Memory B cell (primary cell): Measurements from ENCODE around the gene MGAM2.

Source experiments
- ATAC-seq: fragments of 150-1000 bp; cut with Tn5 transposase; 2 replicates; pipeline ENCODE4 v1.10.0; 2021; ENCODE audit warnings: low read depth, mild to moderate bottlenecking, moderate library complexity
- DNase-seq, 2 donors: peaks; one replicate each; pipeline ENCODE4 v3.0.0; 2022; ENCODE audit warnings: low spot score in 2 of 2
- H3K27ac Mint-ChIP-seq: one replicate; pipeline ENCODE4 v1.8.0; 2022; ENCODE audit warnings: mild to moderate bottlenecking, moderate library complexity, mixed read lengths
- H3K27me3 Mint-ChIP-seq: one replicate; pipeline ENCODE4 v1.8.0; 2022; ENCODE audit warnings: mixed read lengths
- H3K36me3 Mint-ChIP-seq: one replicate; pipeline ENCODE4 v1.8.0; 2022; ENCODE audit warnings: mild to moderate bottlenecking, mixed read lengths
- H3K4me1 Mint-ChIP-seq: one replicate; pipeline ENCODE4 v1.8.0; 2022; ENCODE audit warnings: mixed read lengths
- H3K4me3 Mint-ChIP-seq: one replicate; pipeline ENCODE4 v1.8.0; 2022; ENCODE audit warnings: mild to moderate bottlenecking, moderate library complexity, mixed read lengths
- H3K9me3 Mint-ChIP-seq: one replicate; pipeline ENCODE4 v1.8.0; 2022; ENCODE audit warnings: mixed read lengths

MGAM2 gene

DNA sequence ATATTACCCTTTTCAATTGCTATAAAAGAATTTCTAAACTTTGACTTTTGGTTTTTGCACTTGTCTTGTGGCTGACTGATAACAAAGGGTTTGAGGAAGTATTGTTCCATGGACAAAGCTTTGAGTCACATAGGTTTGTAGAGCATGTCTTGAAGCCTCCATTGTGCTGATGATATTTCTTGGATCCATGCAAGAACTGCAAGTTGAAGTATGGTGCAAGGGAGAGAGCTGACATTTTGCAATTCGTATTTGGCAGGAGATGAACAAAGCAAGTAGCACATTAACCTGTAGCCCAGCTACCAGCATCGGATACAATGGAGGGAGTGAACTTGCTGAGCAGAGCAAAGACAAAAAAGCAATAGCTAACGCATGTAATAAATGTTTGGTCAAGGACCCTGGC lies 23.4 kb downstream of the MGAM2 start:
- H3K4me3 Mint-ChIP-seq: no peak overlapping the region
- H3K27me3 Mint-ChIP-seq: peaks cover 2% of the 10 kb centered on the region
- no peak overlapping the region for H3K27ac Mint-ChIP-seq
- peaks cover 1% of the 10 kb centered on the region for H3K9me3 Mint-ChIP-seq
- no peak for DNase-seq
- no peaks in the 10 kb centered on the region for H3K4me1 Mint-ChIP-seq
- ATAC-seq: no peak
- no peaks in the 10 kb centered on the region for H3K36me3 Mint-ChIP-seq

DNA sequence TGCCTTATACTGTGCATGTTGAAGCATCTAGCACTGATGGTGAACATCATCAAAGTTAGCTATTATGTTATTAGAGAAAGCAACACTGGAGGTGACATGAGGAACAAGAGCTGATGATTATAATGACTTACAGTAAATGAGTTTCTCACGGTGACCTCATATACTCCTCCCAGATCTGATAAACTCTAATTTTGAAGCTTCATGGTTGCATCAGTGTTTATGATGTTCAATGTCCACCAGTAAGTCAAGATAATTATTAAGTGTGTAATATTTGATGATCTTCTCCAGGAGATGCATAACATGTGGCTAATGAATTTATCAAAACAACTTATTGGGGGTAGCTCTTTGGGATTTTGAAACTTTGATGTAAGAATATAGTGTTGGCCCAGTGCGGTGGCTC lies 27.5 kb downstream of the MGAM2 start:
- DNase-seq (no peak), ATAC-seq (no peak)
- Mint-ChIP-seq H3K4me1 (no peaks in the 10 kb centered on the region), H3K36me3 (no peaks in the 10 kb centered on the region), H3K27me3 (no peaks in the 10 kb centered on the region), H3K9me3 (peaks cover 3% of the 10 kb centered on the region), H3K4me3 (no peak overlapping the region), H3K27ac (no peak overlapping the region)

DNA sequence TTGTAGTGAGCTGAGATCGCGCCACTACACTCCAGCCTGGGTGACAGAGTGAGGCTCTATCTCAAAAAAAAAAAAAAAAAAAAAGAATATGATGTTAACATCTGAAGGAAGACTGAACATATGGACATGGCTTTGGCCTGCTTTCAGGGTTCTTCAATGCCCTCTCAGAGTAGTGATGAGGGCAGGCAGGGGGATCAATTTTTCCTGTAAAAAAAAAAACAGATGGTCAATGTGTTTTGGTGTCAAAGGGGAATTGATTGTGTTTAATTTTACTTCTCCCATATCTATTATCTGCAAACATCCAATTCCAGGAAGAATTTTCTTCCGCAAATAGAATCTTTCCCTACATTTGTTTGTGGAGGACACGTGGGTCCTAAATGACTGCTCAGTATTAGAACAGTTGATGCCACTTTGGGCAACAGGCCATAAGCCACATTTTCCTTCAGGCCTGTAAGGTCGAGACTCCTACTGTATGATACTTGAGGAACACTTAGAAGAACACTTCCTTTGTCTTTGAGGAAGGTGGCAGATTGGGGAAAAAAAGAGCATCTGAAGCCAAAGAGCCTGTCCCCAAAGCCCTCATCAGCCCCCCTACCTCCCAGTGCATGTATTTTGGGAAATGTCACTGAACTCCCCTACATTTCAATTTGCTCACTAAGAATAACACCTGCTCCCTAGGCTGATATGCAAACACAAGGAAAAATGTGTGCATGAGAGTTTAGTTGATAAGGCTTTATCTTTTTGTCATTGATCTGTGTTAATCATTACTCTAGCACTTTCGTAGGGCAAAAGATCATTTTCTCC lies 28.3 kb downstream of the MGAM2 start:
- Mint-ChIP-seq H3K4me3 (no peak overlapping the region), H3K4me1 (no peaks in the 10 kb centered on the region), H3K27me3 (no peaks in the 10 kb centered on the region), H3K36me3 (no peaks in the 10 kb centered on the region), H3K9me3 (peaks cover 3% of the 10 kb centered on the region), H3K27ac (no peak overlapping the region)
- ATAC-seq (no peak), DNase-seq (no peak)

DNA sequence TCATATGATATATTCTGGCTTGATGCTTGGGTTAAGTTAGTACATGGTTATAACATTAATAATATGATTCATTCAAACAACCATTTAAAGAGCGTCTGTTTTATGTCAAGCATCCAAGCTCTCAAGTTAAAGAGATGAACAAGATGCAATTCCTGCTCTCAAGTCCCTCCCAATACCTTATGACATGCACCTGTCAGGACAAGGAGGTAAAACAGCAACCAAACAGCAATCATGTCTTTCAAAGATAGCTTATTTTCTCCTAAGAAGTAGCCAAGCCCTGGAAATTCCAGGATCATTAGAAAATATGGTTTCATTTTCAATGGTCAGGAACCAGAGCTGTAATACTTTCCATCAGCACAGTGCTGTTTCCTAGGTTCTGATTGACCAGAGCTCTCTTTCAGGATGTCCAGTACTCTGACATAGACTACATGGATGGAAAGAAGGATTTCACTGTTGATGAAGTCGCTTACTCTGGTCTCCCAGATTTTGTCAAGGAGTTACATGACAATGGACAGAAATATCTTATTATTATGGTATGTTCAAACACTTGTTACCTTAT lies 29.0 kb downstream of the MGAM2 start:
- no peaks in the 10 kb centered on the region for H3K27me3 Mint-ChIP-seq
- H3K4me1 Mint-ChIP-seq: no peaks in the 10 kb centered on the region
- H3K36me3 Mint-ChIP-seq: no peaks in the 10 kb centered on the region
- ATAC-seq (no peak), DNase-seq (no peak)
- H3K4me3 Mint-ChIP-seq: no peak overlapping the region
- H3K9me3 Mint-ChIP-seq: peaks cover 3% of the 10 kb centered on the region
- no peak overlapping the region for H3K27ac Mint-ChIP-seq

DNA sequence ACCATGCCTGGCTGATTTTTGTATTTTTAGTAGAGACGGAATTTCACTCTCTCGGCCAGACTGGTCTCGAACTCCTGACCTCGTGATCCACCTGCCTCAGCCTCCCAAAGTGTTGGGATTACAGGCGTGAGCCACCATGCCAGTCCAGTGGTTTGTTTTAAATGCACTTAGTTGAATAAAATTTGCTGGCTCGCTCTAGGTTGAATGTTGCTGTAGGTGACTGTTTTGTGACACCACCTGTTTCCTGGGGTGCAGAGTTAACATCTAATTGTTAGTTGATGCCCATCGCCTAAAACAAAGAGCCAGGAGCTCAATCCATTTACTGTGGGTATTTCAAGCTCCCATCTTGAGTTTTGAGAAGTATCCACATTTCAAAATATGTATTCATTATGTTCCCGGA lies 31.2 kb downstream of the MGAM2 start:
- no peak for DNase-seq
- Mint-ChIP-seq H3K27ac (no peak overlapping the region), H3K9me3 (peaks cover 3% of the 10 kb centered on the region), H3K27me3 (no peaks in the 10 kb centered on the region), H3K36me3 (no peaks in the 10 kb centered on the region), H3K4me1 (no peaks in the 10 kb centered on the region), H3K4me3 (no peak overlapping the region)
- ATAC-seq: no peak

DNA sequence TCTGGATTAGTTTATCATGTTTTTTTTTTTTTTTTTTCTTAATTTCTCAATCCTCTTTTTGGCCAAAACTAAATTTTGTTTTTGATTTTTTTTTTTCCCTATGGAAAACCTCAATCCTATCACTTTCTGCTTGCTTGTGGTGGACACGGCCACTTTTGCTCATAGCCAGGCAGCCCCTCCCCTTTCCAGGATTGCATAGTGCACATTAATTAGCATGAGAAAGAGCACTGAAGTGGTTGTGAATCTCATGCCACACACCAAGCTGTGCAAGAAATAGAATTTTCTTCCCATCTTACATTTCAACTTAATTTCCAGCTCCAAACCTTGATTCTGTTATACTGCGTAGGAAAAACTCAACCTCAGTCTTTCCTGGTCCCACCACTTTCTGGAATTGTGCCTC lies 34.6 kb downstream of the MGAM2 start:
- no peaks in the 10 kb centered on the region for H3K4me1 Mint-ChIP-seq
- no peak overlapping the region for H3K27ac Mint-ChIP-seq
- DNase-seq: no peak
- no peaks in the 10 kb centered on the region for H3K36me3 Mint-ChIP-seq
- H3K9me3 Mint-ChIP-seq: peaks cover 7% of the 10 kb centered on the region
- H3K27me3 Mint-ChIP-seq: peaks cover 5% of the 10 kb centered on the region
- no peak for ATAC-seq
- no peak overlapping the region for H3K4me3 Mint-ChIP-seq

DNA sequence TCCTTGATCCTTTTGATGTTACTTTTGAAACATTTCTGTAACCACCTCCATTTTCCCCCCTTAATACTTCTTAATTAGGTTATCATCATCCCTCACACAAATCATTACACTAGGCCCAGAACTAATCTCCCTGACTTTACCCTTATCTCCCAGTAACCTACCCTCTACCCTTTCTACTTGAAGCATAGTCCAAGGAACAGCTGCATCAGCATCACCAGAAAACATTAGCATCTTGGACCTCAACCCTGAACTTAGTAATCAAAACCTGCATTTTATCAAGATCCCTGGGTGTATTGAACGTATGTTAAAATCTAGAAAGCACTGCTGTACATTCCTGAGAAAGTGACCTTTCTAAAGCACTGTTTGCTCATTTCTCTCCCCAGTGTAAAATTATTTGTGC lies 38.8 kb downstream of the MGAM2 start:
- no peaks in the 10 kb centered on the region for H3K4me1 Mint-ChIP-seq
- no peak overlapping the region for H3K4me3 Mint-ChIP-seq
- no peaks in the 10 kb centered on the region for H3K36me3 Mint-ChIP-seq
- no peak overlapping the region for H3K27ac Mint-ChIP-seq
- DNase-seq: no peak
- no peak for ATAC-seq
- peaks cover 6% of the 10 kb centered on the region for H3K9me3 Mint-ChIP-seq
- H3K27me3 Mint-ChIP-seq: peaks cover 5% of the 10 kb centered on the region

DNA sequence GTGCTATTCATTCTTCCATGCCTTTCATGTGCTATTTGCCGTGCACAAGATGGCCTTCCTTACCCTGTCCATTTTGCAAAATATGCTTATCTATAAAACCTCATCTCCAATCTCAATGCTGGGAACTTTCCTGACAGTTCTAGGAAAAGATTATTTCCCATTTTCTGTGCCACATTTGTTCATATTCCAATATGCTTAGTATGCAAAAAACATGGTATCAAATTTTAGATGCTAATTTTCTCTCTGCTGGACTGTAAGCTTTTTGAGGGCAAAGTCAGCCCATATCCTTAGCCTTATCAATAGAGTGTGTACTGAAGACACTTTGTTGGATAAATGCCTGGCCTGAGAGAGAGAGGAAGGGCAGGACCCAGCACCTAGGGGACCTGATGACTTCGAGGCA lies 39.4 kb downstream of the MGAM2 start:
- Mint-ChIP-seq H3K9me3 (peaks cover 6% of the 10 kb centered on the region), H3K36me3 (no peaks in the 10 kb centered on the region), H3K4me3 (no peak overlapping the region), H3K27ac (no peak overlapping the region), H3K4me1 (no peaks in the 10 kb centered on the region), H3K27me3 (peaks cover 5% of the 10 kb centered on the region)
- DNase-seq (no peak), ATAC-seq (no peak)

DNA sequence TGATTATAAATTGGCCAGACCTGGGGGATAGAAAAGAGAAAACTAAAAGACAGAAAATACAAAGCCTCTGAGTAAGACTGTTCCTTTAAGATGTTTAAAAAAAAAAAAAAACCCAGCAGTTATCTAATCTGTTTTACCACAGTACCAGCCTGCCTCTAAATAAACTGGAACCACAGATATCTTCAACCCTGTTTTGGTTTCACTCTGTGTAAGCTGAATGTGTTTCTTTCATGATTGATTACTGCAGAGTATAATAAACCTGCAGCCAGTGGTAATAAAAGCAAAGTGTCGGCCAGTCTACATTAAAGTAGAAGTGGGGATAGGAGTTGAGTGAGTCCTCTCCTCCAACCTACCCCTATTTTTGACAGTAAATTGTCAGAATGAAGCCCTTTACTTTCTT lies 40.6 kb downstream of the MGAM2 start:
- Mint-ChIP-seq H3K27ac (no peak overlapping the region), H3K4me1 (no peaks in the 10 kb centered on the region), H3K36me3 (no peaks in the 10 kb centered on the region), H3K27me3 (peaks cover 5% of the 10 kb centered on the region), H3K9me3 (peaks cover 6% of the 10 kb centered on the region), H3K4me3 (no peak overlapping the region)
- DNase-seq (no peak), ATAC-seq (no peak)

DNA sequence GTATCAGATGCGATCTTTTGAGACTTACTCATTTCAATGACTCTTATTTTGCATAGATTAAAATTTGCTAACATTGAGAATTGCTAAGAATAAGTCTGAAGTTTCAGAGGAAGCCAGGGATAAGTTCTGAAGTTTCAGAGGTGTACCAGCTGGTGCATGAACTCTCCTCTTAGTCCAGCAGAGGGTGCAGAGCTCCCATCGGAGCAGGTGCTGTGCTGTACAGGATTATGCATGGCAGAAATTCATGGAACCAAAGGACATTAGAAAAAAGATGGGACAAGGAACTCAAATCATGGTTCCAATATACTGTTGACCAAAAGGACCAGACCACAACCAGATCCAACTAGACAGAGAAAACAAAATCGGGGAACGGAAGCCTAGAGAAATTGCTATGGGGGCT lies 41.9 kb downstream of the MGAM2 start:
- no peaks in the 10 kb centered on the region for H3K27me3 Mint-ChIP-seq
- no peaks in the 10 kb centered on the region for H3K36me3 Mint-ChIP-seq
- H3K27ac Mint-ChIP-seq: no peak overlapping the region
- peaks cover 1% of the 10 kb centered on the region for H3K9me3 Mint-ChIP-seq
- DNase-seq (no peak), ATAC-seq (no peak)
- no peak overlapping the region for H3K4me3 Mint-ChIP-seq
- H3K4me1 Mint-ChIP-seq: no peaks in the 10 kb centered on the region

DNA sequence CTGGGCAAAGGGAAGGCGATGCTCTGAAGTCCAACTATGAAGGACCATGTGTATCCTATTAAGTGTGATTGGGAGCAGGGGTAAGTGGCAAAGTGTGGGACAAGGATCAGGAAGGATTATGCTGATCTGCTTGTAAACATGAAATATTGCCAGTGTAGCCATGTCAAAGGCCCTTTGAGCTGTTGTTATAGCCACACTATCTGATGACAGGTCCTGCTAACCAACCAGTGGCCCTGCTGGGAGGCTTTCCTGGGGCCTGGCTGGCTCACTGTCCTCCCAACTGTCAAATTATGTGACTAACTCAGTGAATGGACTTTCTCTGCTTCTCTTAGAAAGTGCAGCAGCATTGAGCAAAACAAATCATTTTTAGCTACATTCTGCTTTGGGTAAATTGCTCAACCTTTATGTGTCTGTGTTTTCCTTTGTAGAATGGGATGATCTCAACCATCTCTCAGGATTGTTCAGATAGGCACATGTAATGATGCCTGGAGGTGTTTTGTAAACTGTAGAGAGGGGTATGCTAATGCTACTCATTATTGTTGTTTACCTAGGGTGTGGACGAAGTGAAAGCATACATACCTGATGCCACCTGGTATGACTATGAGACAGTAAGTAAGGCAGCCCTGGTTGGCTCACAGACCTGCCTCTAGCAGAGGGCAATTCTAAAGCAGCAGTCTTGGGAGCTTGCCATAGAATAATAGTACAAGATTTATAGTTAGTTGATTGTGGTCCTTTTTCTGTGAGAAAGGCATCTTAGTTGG lies 47.4 kb downstream of the MGAM2 start:
- no peaks in the 10 kb centered on the region for H3K27me3 Mint-ChIP-seq
- DNase-seq: no peak
- no peak overlapping the region for H3K27ac Mint-ChIP-seq
- no peak overlapping the region for H3K4me3 Mint-ChIP-seq
- H3K4me1 Mint-ChIP-seq: no peaks in the 10 kb centered on the region
- no peak for ATAC-seq
- H3K9me3 Mint-ChIP-seq: peaks cover 3% of the 10 kb centered on the region
- H3K36me3 Mint-ChIP-seq: no peaks in the 10 kb centered on the region

DNA sequence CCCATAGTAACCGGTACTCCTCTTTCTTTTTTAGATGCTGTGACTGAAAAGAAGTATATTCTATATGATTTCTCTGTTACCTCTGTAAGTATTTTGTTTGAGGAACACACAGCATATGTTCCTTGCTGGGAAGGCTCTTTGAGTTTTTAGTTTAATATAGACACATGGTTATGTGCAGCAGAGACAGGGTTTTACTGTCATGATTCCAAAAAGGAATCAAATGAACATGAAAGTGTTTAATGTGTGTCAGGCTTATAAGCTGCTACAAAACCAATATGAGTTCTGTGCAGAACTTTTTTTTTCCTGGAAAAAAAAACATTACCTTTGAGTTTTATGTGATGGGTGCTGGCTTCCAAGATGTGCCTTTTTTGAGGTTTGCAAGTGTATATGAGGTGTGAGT lies 50.4 kb downstream of the MGAM2 start:
- no peaks in the 10 kb centered on the region for H3K4me1 Mint-ChIP-seq
- H3K36me3 Mint-ChIP-seq: no peaks in the 10 kb centered on the region
- H3K4me3 Mint-ChIP-seq: no peak overlapping the region
- DNase-seq (no peak), ATAC-seq (no peak)
- H3K27me3 Mint-ChIP-seq: no peaks in the 10 kb centered on the region
- no peak overlapping the region for H3K27ac Mint-ChIP-seq
- H3K9me3 Mint-ChIP-seq: peaks cover 3% of the 10 kb centered on the region

DNA sequence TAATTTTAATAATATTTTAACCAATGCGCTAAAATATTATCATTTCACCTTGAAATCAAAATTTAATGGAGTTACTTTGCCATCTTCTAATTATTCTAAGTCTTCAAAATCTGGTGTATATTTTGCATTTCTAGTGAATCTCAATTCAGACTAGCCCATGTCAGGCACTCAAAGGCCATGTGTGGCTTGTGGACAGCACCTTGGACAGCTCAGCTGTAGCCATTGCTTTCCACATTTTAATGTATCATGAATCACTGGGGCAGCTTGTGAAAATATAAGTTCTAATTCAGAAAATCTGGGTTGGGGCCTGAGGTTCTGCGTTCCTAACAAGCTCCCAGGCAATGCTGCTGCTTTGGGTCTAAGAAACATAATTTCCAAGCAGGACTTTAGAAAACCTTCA lies 57.2 kb downstream of the MGAM2 start:
- DNase-seq (no peak), ATAC-seq (no peak)
- Mint-ChIP-seq H3K9me3 (no peaks in the 10 kb centered on the region), H3K36me3 (no peaks in the 10 kb centered on the region), H3K27me3 (no peaks in the 10 kb centered on the region), H3K4me1 (no peaks in the 10 kb centered on the region), H3K4me3 (no peak overlapping the region), H3K27ac (no peak overlapping the region)

DNA sequence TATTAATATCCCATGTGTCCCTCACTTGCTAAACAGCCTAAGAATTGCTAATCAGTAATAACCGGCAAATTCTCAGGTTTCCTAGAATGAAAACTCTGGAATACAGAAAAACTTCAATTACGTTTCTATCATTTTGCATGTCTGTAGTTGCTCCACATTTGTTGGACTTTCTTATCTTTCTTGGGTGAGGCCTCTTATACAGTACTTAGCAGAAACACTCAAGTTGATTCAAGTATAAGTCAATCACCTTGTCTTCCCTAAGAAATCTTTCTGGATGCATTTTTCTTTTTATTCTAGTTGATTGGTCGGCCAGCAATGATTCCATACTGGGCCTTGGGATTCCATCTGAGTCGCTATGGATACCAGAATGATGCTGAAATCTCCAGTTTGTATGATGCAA lies 61.4 kb downstream of the MGAM2 start:
- H3K9me3 Mint-ChIP-seq: peaks cover 2% of the 10 kb centered on the region
- no peaks in the 10 kb centered on the region for H3K4me1 Mint-ChIP-seq
- H3K27ac Mint-ChIP-seq: no peak overlapping the region
- no peaks in the 10 kb centered on the region for H3K36me3 Mint-ChIP-seq
- H3K4me3 Mint-ChIP-seq: no peak overlapping the region
- ATAC-seq (no peak), DNase-seq (no peak)
- no peaks in the 10 kb centered on the region for H3K27me3 Mint-ChIP-seq
